HL-60 (cell line): Measurements from ENCODE around the gene TAMM41.

Experiments used
- DNase-seq, 2 experiments: peaks; one replicate each; pipeline ENCODE4 v3.0.0-alpha.2; 2010 to 2020; ENCODE audit warnings: low read depth in 1 of 2, low spot score in 1 of 2
- H3K27ac ChIP-seq: fragments of 250-450 bp; sonication (Bioruptor Pico); replicated peaks from 2 replicates; pipeline ENCODE4 v1.5.1; 2020; ENCODE audit warnings: mild to moderate bottlenecking, moderate library complexity
- H3K27me3 ChIP-seq: fragments of 250-450 bp; sonication (Bioruptor Pico); 2 replicates; pipeline ENCODE4 v1.5.1; 2021; ENCODE audit warnings: mild to moderate bottlenecking, moderate library complexity; ENCODE audit not compliant: insufficient read depth, poor library complexity, severe bottlenecking
- H3K4me3 ChIP-seq: replicated peaks from 2 replicates; pipeline ENCODE4 v1.5.1; 2011; ENCODE audit warnings: mild to moderate bottlenecking, control low read depth, low read length; ENCODE audit not compliant: insufficient read depth
- GABPA ChIP-seq: IDR thresholded peaks from 2 replicates; pipeline ENCODE4 v1.6.1; 2012; ENCODE audit warnings: low read depth
- POLR2AphosphoS5 ChIP-seq: IDR thresholded peaks from 2 replicates; pipeline ENCODE4 v1.6.1; 2012; ENCODE audit warnings: low read depth
- SPI1 ChIP-seq: IDR thresholded peaks from 2 replicates; pipeline ENCODE4 v1.6.1; 2012; ENCODE audit warnings: low read depth, mild to moderate bottlenecking, borderline replicate concordance
- TF ChIP-seq, protein P1 (sequence below): IDR thresholded peaks from one replicate; pipeline ENCODE4 v1.5.1; 2011; ENCODE audit warnings: low read length, control low read depth, inconsistent platforms; ENCODE audit not compliant: insufficient read depth
- TF ChIP-seq, protein P2 (sequence below): IDR thresholded peaks from 2 replicates; pipeline ENCODE4 v1.6.1; 2012; ENCODE audit warnings: low read depth; ENCODE audit not compliant: insufficient replicate concordance

TAMM41 gene

DNA sequence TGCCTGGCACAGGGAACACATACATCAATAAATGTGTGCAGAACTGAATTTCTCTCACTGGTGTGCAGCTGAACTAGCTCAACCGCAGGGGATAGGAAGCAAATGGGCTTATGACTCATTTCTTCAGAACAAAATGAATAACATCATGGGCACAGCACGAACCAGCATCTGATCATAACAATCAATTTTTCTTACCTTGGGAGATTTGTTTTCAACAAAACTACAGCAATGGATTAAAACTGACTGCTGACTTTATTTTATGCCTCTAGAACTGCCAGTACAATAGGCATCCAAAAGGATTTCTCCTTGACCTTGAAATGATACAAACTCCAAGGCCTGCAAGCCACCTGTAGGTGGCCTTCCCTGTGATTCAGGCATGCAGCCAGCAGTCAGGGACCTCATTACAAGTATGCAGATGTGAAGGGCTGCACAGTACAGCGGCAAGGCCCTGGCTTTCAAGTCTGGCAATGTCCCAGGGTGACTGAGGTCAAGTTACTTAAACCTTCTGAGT is 26.1 kb downstream of the TAMM41 start:
- no peak for TF ChIP-seq SPI1
- TF ChIP-seq, protein P1, sequence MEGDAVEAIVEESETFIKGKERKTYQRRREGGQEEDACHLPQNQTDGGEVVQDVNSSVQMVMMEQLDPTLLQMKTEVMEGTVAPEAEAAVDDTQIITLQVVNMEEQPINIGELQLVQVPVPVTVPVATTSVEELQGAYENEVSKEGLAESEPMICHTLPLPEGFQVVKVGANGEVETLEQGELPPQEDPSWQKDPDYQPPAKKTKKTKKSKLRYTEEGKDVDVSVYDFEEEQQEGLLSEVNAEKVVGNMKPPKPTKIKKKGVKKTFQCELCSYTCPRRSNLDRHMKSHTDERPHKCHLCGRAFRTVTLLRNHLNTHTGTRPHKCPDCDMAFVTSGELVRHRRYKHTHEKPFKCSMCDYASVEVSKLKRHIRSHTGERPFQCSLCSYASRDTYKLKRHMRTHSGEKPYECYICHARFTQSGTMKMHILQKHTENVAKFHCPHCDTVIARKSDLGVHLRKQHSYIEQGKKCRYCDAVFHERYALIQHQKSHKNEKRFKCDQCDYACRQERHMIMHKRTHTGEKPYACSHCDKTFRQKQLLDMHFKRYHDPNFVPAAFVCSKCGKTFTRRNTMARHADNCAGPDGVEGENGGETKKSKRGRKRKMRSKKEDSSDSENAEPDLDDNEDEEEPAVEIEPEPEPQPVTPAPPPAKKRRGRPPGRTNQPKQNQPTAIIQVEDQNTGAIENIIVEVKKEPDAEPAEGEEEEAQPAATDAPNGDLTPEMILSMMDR: no peak
- TF ChIP-seq, protein P2, sequence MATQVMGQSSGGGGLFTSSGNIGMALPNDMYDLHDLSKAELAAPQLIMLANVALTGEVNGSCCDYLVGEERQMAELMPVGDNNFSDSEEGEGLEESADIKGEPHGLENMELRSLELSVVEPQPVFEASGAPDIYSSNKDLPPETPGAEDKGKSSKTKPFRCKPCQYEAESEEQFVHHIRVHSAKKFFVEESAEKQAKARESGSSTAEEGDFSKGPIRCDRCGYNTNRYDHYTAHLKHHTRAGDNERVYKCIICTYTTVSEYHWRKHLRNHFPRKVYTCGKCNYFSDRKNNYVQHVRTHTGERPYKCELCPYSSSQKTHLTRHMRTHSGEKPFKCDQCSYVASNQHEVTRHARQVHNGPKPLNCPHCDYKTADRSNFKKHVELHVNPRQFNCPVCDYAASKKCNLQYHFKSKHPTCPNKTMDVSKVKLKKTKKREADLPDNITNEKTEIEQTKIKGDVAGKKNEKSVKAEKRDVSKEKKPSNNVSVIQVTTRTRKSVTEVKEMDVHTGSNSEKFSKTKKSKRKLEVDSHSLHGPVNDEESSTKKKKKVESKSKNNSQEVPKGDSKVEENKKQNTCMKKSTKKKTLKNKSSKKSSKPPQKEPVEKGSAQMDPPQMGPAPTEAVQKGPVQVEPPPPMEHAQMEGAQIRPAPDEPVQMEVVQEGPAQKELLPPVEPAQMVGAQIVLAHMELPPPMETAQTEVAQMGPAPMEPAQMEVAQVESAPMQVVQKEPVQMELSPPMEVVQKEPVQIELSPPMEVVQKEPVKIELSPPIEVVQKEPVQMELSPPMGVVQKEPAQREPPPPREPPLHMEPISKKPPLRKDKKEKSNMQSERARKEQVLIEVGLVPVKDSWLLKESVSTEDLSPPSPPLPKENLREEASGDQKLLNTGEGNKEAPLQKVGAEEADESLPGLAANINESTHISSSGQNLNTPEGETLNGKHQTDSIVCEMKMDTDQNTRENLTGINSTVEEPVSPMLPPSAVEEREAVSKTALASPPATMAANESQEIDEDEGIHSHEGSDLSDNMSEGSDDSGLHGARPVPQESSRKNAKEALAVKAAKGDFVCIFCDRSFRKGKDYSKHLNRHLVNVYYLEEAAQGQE: no peak
- no peak for TF ChIP-seq GABPA
- TF ChIP-seq POLR2AphosphoS5: no peak
- no peak overlapping the region for H3K4me3 ChIP-seq
- H3K27me3 ChIP-seq: no peaks in the 10 kb centered on the region
- DNase-seq: no peak
- H3K27ac ChIP-seq: no peak overlapping the region

DNA sequence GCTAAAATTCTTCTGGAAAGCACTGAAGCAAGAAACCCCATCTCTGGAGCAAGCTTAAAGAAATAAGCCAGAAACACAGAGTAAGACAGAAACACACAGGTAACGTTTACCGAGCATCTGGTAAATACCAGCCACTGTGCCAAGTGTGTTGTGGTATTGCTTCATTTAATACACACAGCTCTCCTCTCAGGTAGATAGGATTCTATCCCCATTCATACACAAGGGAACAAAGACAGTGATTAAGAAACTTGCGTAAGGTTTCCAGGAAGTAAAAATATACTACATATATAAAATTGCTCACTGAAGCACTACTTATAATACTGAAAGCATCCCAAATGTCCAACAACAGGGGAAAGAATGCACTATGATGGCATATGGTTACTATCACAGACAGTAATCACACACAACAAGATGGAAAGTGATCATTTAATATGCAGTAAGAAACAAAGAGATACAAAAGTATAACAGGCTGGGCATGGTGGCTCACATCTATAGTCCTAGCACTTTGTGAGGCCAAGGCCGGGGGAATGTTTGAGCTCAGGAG is 27.5 kb downstream of the TAMM41 start:
- no peak overlapping the region for H3K27ac ChIP-seq
- no peak for DNase-seq
- H3K27me3 ChIP-seq: no peaks in the 10 kb centered on the region
- TF ChIP-seq POLR2AphosphoS5 (no peak), GABPA (no peak)
- TF ChIP-seq, protein P1: no peak
- no peak overlapping the region for H3K4me3 ChIP-seq

DNA sequence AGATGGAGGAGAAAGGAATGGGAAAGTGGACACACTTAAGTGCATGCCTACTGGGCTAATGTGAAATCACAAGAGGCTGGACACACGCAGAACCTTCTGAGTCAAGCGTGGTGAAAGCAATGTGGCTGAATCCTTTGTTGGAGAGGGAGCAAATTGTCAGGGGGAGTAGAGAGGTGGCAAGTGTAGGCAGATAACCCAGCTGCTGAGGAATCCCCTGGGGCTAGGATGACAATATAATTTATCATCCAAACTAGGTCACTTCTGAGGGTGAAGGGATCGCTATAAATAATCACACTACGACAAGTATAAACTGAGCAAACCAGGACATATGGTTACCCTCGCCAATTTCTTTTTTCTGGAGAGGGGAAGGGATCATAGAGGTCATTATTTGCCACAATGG is 28.7 kb downstream of the TAMM41 start:
- no peak for TF ChIP-seq POLR2AphosphoS5
- no peak for TF ChIP-seq SPI1
- TF ChIP-seq, protein P1: no peak
- TF ChIP-seq, protein P2: no peak
- TF ChIP-seq GABPA: no peak
- DNase-seq: no peak
- no peaks in the 10 kb centered on the region for H3K27me3 ChIP-seq
- H3K4me3 ChIP-seq: no peak overlapping the region
- H3K27ac ChIP-seq: no peak overlapping the region

DNA sequence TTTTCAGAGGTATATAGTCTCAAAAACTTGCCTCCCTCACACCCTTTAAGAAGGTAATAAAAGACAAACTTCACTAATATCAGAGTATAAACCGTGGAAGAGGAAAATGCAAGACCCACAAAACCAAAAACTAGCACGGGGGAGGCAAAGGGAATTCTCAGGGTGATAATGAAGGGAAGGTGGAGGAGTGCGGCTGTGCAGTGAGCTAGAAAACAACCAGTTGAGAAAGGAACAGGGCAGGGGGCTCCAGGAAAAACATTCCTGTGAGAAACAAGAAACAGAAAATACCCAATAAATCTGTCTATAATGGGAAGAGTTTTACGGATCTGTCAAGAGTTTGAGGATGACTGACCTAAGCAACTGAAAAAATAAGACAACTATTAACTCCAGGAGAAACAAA is 31.6 kb downstream of the TAMM41 start:
- H3K27me3 ChIP-seq: no peaks in the 10 kb centered on the region
- no peak for TF ChIP-seq POLR2AphosphoS5
- TF ChIP-seq, protein P2: no peak
- no peak for TF ChIP-seq GABPA
- TF ChIP-seq, protein P1: no peak
- TF ChIP-seq SPI1: no peak
- no peak for DNase-seq
- H3K27ac ChIP-seq: no peak overlapping the region
- no peak overlapping the region for H3K4me3 ChIP-seq
